Activated naive CD8-positive, alpha-beta T cell treated with anti-CD3 and anti-CD28 coated beads, Interleukin-2, amount 50 U/mL, for 24 hours (primary cell): ENCODE measurements around the gene TOX3.

Experiments used
- ATAC-seq: fragments of 150-1000 bp; cut with Tn5 transposase; one replicate; pipeline ENCODE4 v1.10.0; 2021
- DNase-seq: peaks from one replicate; pipeline ENCODE4 v3.0.0; 2021
- H3K27ac Mint-ChIP-seq: one replicate; pipeline ENCODE4 v1.8.0; 2021; ENCODE audit warnings: mild to moderate bottlenecking, mixed read lengths
- H3K27me3 Mint-ChIP-seq: one replicate; pipeline ENCODE4 v1.8.0; 2021; ENCODE audit warnings: mixed read lengths
- H3K36me3 Mint-ChIP-seq: one replicate; pipeline ENCODE4 v1.8.0; 2021; ENCODE audit warnings: low read depth, mixed read lengths
- H3K4me1 Mint-ChIP-seq: one replicate; pipeline ENCODE4 v1.8.0; 2021; ENCODE audit warnings: mixed read lengths
- H3K4me3 Mint-ChIP-seq: one replicate; pipeline ENCODE4 v1.8.0; 2021; ENCODE audit warnings: mild to moderate bottlenecking, moderate library complexity, mixed read lengths
- H3K9me3 Mint-ChIP-seq: one replicate; pipeline ENCODE4 v1.8.0; 2021; ENCODE audit warnings: mixed read lengths

The TOX3 gene

DNA sequence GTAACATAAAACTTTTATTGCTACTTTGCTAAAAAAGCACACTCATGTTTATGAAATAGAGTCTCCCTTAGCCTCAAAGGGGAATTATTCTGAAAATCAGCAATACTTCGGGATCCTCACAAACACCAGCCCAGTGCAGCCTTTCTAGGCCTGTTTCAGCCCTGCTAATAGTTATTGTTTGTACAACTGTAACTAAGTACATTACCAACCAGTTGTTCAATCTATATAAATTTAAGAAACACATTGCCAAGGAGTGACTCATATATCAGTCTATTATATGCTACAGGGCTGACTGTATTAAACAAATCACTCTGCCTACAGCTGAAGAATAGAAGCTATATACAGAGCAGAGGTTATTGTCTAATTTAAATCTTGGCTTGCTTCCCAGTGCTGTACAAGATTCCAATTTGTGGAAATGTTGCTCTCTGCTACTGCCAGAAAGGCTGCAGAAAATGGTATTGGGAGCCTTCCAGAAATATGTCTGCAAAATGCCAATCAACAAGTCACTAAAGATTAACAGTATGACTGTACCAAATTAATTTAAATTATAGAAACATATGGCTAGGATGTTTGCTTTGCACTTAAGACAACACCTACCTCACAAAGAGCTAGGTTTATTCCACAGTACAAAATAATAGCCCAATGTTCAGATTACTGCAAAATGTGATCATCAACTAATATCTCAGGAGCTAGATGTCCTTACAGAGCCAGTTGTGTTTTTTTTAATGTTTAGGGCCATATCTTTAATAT is 49.7 kb downstream of the TOX3 start:
- no peaks in the 10 kb centered on the region for H3K36me3 Mint-ChIP-seq
- H3K9me3 Mint-ChIP-seq = no peaks in the 10 kb centered on the region
- DNase-seq (no peak), ATAC-seq (no peak)
- no peaks in the 10 kb centered on the region for H3K4me1 Mint-ChIP-seq
- peaks cover 3% of the 10 kb centered on the region for H3K27me3 Mint-ChIP-seq
- no peak overlapping the region for H3K4me3 Mint-ChIP-seq
- no peak overlapping the region for H3K27ac Mint-ChIP-seq

DNA sequence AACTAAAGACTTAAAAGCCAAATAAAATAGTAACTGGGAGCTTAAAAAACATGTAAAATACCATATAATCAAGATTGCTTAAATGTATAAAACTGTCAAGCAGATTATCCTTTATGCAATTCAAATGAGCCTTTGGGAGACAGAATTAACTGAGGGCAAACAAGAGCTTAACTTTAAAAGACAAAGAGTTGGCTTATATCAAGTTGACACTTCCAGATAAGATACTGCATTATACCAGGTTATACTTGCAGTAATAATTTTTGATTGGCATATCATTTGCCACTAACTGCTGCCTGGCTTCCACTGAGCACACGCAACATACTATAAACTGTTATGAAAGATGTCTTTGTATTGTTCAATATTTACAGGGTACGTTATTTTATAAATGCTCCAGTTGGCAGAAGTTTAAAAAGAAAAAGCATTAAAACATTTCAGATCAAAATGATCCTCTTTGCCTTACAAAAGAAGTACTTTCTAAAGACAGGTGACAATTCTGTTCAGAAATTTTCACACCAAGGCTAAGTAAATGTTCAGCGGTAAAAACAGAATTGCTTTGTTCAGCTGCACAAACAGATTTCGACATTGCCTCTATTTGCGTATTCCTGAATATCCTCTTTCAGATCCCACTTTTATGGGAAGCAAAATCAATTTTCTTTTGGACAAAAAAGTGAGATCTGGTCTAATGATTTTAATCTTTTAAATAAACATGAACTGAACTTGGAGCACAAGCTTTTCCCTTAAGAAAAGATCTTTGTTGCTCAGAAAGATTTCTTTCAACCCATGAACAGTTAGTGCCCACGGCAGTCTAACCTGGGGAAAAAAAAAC is 50.7 kb downstream of the TOX3 start:
- Mint-ChIP-seq H3K9me3 (no peaks in the 10 kb centered on the region), H3K4me3 (no peak overlapping the region)

DNA sequence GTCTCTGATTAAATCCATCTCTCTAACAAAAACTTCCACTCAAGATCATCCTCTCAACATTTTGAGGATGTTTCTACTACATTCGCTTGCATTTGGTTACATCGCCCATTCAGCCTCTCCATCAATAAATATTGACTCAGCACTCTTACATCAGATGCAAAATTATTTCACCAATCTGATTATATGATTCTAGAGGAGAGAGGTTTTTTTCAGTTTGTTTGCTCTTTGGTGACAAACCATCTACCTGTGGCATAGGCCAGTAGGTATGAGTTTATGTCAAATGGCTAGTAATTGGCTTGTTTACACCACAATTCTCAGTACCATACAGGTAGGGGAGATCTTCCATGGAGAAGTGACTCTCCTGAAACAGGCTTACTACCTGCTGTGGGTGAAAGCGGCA is 52.3 kb downstream of the TOX3 start:
- no peaks in the 10 kb centered on the region for H3K4me1 Mint-ChIP-seq
- ATAC-seq (no peak), DNase-seq (no peak)
- no peak overlapping the region for H3K4me3 Mint-ChIP-seq
- peaks cover 4% of the 10 kb centered on the region for H3K9me3 Mint-ChIP-seq
- no peaks in the 10 kb centered on the region for H3K36me3 Mint-ChIP-seq
- H3K27ac Mint-ChIP-seq = no peak overlapping the region
- H3K27me3 Mint-ChIP-seq = peaks cover 3% of the 10 kb centered on the region

More for the DNA sequence above, 50.7 kb downstream of the TOX3 start:
- no peaks in the 10 kb centered on the region for H3K4me1 Mint-ChIP-seq
- H3K27ac Mint-ChIP-seq = no peak overlapping the region
- no peak for ATAC-seq
- no peak for DNase-seq
- no peaks in the 10 kb centered on the region for H3K36me3 Mint-ChIP-seq
- peaks cover 3% of the 10 kb centered on the region for H3K27me3 Mint-ChIP-seq

DNA sequence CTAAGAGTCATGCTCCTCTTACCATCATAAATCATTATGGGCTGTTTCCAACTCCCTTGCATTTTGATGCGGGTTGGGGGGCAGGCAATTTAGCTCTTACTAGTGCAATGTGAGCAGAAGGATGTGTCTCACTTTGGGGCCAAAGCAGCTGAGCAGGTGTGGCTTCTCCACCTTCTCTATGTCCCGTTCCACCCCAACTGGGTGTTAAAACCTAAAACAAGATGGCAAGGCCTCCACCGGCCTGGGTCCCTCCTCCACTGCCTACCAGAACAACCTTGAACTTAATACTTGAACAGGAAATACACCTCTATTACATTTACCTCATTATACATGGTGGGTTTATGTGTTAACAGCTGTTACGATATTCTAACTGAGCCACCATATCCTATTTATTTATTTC is 52.8 kb downstream of the TOX3 start:
- DNase-seq = no peak
- ATAC-seq = no peak
- Mint-ChIP-seq H3K4me3 (no peak overlapping the region), H3K27ac (no peak overlapping the region), H3K9me3 (peaks cover 4% of the 10 kb centered on the region), H3K4me1 (no peaks in the 10 kb centered on the region), H3K36me3 (no peaks in the 10 kb centered on the region), H3K27me3 (peaks cover 3% of the 10 kb centered on the region)

DNA sequence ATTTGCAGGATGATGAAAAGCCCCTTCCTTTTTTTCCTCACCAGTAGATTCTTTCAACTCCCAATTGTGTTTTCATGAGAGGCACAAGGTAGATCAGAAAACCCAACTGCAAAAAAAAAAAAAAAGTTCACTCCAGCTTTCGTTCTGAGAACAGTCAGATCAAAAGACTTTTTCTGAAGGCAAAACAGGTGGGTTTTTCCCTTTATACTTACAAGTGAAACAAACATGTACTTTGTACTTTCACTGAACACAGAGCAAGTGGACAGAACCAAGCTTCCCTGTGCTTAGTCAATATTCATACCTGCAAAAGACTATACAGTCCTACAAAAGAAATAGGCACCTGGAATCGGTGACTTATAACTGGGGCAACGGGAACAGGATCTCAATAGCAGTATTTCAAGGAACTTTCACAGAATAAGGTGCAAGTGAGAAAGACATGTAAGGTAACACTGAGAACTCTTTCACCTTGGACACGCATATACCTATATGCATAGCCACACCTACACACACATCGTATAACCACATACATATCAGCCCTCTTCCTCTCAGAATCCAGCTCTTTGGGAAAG is 54.1 kb downstream of the TOX3 start:
- DNase-seq = no peak
- Mint-ChIP-seq H3K4me3 (no peak overlapping the region), H3K27me3 (peaks cover 1% of the 10 kb centered on the region), H3K4me1 (no peaks in the 10 kb centered on the region), H3K27ac (no peak overlapping the region), H3K36me3 (no peaks in the 10 kb centered on the region), H3K9me3 (peaks cover 4% of the 10 kb centered on the region)
- ATAC-seq = no peak

DNA sequence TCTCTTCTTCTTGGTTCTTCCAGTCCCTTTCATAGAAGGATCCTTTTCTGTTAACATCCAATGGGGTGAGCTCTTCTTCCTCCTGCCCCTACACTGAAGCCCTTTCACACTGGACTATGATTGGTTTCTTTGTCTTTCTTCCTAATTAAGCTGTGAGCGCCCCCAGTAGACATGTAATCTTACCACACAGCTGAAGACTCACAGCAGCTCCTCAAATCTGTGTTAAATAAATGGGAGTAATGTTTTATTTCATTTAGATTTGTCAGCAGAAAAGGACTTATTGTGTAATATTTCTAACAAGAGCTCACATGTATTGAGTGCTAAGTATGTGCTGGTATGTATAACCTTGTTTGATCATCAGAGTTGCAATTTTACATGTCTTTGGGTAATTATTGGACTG is 55.7 kb downstream of the TOX3 start:
- H3K9me3 Mint-ChIP-seq = peaks cover 6% of the 10 kb centered on the region
- no peaks in the 10 kb centered on the region for H3K4me1 Mint-ChIP-seq
- DNase-seq (no peak), ATAC-seq (no peak)
- H3K27ac Mint-ChIP-seq = no peak overlapping the region
- H3K36me3 Mint-ChIP-seq = no peaks in the 10 kb centered on the region
- H3K4me3 Mint-ChIP-seq = no peak overlapping the region
- no peaks in the 10 kb centered on the region for H3K27me3 Mint-ChIP-seq

DNA sequence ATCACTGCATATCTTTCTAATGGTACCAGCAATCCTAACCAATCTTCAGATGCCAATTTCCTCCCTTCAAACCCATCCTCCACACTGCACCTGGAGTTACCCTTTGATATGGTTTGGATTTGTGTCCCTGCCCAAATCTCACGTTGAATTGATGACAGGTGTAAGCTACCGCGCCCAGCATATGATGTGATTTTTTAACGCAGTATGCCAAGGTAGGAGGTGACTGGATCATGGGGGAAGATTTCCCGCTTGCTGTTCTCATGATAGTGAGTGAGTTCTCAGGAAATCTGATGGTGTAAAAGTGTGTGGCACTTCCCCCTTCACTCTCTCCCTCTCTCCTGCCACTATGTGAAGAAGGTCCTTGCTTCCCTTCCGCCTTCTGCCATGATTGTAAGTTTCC is 57.0 kb downstream of the TOX3 start:
- no peak overlapping the region for H3K4me3 Mint-ChIP-seq
- no peak for DNase-seq
- no peak overlapping the region for H3K27ac Mint-ChIP-seq
- H3K36me3 Mint-ChIP-seq = no peaks in the 10 kb centered on the region
- ATAC-seq = no peak
- peaks cover 8% of the 10 kb centered on the region for H3K9me3 Mint-ChIP-seq
- H3K27me3 Mint-ChIP-seq = no peaks in the 10 kb centered on the region
- H3K4me1 Mint-ChIP-seq = no peaks in the 10 kb centered on the region

DNA sequence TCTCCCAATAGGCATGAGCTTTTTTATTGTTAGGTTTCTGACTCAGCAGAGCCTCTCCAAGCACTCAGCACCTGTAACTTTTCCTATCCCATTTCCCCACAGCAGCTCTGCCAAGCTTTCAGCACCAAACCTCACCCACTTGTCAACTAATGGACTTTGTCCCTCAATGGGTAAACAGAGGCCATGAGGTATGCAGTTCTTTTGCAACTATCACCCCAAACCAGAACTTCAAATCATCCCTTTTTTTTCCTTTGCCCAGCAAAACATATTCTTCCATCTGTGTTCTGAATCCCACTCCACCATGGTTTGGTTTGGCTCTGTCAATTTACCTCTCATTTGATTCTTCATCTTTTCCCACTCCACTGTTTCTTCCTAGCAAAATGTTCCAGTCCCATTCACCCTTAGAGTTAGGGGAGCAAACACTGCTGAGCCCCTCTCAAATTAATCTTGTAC is 58.1 kb downstream of the TOX3 start:
- DNase-seq (no peak), ATAC-seq (no peak)
- Mint-ChIP-seq H3K4me3 (no peak overlapping the region), H3K36me3 (no peaks in the 10 kb centered on the region), H3K4me1 (no peaks in the 10 kb centered on the region), H3K27me3 (no peaks in the 10 kb centered on the region), H3K9me3 (peaks cover 8% of the 10 kb centered on the region), H3K27ac (no peak overlapping the region)

DNA sequence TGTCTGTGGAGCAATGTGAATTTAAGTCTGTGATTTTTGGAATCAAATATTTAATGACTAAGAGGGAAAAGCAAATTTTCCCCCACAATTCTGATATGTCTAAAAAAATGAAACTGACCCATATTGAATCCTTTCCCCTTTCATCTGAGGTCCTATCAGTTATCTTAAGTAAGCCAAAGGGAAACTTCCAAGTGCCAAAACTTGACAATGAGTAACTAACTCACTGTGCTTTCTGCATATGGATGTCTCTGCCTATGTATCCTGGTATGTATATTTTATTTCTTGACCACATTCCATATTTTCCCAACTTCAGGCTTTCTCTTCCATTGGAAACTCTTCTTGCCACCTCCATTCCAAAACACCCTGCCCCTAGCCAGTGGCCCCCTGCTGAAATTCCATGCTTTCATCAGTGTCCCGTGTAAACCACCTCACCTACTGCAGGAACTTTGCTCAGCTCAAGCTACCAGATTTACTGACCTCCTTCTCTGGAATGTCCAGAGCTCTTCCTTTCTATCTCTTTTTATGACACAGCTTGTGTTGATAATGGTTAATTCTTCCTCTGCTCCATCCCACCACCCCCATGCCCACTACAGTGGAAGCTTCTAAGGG is 59.0 kb downstream of the TOX3 start:
- Mint-ChIP-seq H3K9me3 (peaks cover 8% of the 10 kb centered on the region), H3K27me3 (no peaks in the 10 kb centered on the region), H3K4me3 (no peak overlapping the region), H3K4me1 (no peaks in the 10 kb centered on the region), H3K36me3 (no peaks in the 10 kb centered on the region), H3K27ac (no peak overlapping the region)
- no peak for DNase-seq
- ATAC-seq = no peak

DNA sequence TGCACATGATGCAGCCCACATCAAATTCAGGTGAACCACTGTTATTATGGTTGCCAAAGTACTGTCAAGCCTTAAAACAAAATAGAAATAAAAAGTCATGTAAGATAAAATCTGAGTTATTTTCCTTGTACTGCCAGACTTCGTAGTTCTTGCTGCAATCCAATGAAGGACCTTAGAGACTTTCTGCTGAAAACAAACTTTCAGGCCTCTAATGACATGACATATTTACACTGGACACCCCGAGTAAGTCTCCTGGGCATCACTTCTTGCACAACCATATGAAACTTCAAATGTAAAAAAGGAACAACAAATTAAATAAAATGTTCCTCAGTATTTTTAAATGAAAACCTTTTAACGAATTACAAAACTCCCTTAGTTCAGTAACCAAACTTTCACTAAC is 66.7 kb downstream of the TOX3 start:
- no peaks in the 10 kb centered on the region for H3K36me3 Mint-ChIP-seq
- H3K27ac Mint-ChIP-seq = no peak overlapping the region
- no peaks in the 10 kb centered on the region for H3K9me3 Mint-ChIP-seq
- no peaks in the 10 kb centered on the region for H3K27me3 Mint-ChIP-seq
- ATAC-seq (no peak), DNase-seq (no peak)
- H3K4me3 Mint-ChIP-seq = no peak overlapping the region
- no peaks in the 10 kb centered on the region for H3K4me1 Mint-ChIP-seq

DNA sequence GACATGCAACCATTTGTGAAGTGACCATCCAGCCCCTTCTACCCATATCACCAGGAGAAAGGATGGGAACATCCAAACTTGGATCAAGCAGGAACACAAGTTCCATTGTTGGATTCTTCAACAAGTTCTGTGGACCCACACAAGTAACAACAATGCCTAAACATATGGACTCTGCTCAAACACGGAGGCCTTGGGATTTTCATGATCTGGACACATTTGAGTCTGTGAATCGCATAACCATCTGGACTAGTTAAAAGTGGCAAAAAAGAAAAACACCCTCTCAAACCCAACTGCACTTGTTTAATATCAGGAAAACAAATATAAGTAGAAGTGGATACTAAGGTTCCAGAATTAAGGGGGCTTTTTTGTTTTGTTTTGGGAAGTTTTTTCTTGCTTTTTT is 70.8 kb downstream of the TOX3 start:
- no peak for ATAC-seq
- no peak overlapping the region for H3K4me3 Mint-ChIP-seq
- H3K36me3 Mint-ChIP-seq = peaks cover 1% of the 10 kb centered on the region
- DNase-seq = no peak
- H3K27me3 Mint-ChIP-seq = no peaks in the 10 kb centered on the region
- no peak overlapping the region for H3K27ac Mint-ChIP-seq
- no peaks in the 10 kb centered on the region for H3K4me1 Mint-ChIP-seq
- H3K9me3 Mint-ChIP-seq = peaks cover 5% of the 10 kb centered on the region

DNA sequence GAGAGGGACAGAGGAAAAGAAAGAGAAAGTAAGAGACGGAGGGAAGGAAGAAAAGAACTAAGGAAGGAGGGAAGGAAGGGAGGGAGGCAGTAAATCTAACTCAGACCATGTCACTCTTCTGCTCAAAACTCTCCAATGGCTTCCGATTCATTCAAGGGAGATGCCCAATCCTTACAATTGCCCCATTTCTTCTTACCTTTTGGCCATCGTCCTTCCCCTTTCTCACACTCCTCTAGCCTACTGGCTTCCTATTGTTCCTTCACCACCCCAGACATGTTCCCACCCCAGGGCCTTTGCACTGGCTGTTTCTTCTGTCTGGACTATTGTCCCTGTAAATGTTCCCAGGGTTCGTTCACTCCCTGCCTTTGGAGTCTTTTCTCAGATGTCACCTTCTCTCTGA is 72.3 kb downstream of the TOX3 start:
- no peaks in the 10 kb centered on the region for H3K4me1 Mint-ChIP-seq
- H3K27me3 Mint-ChIP-seq = no peaks in the 10 kb centered on the region
- peaks cover 1% of the 10 kb centered on the region for H3K36me3 Mint-ChIP-seq
- peaks cover 5% of the 10 kb centered on the region for H3K9me3 Mint-ChIP-seq
- ATAC-seq (no peak), DNase-seq (no peak)
- no peak overlapping the region for H3K4me3 Mint-ChIP-seq
- H3K27ac Mint-ChIP-seq = no peak overlapping the region

DNA sequence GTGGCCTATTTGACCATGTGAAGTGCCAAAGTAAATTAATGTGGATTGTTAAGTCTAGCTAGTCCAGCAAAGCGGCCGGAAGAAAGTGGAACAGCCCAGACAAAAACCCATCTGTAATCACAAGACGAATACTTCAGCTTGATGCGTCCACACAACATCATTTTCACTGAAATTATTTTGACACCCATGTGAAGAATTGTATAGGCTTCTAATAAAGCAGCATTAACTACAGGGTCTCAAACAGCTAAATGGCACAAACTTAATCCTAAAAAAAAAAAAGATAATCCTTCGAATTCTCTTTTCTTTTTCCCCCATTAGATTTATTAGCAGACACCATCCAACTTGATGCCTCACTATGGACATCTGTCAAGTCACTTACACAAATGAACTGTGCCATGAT is 73.8 kb downstream of the TOX3 start:
- ATAC-seq (no peak), DNase-seq (no peak)
- H3K27me3 Mint-ChIP-seq = no peaks in the 10 kb centered on the region
- H3K36me3 Mint-ChIP-seq = peaks cover 1% of the 10 kb centered on the region
- H3K4me1 Mint-ChIP-seq = no peaks in the 10 kb centered on the region
- no peak overlapping the region for H3K27ac Mint-ChIP-seq
- H3K4me3 Mint-ChIP-seq = no peak overlapping the region
- H3K9me3 Mint-ChIP-seq = peaks cover 5% of the 10 kb centered on the region

DNA sequence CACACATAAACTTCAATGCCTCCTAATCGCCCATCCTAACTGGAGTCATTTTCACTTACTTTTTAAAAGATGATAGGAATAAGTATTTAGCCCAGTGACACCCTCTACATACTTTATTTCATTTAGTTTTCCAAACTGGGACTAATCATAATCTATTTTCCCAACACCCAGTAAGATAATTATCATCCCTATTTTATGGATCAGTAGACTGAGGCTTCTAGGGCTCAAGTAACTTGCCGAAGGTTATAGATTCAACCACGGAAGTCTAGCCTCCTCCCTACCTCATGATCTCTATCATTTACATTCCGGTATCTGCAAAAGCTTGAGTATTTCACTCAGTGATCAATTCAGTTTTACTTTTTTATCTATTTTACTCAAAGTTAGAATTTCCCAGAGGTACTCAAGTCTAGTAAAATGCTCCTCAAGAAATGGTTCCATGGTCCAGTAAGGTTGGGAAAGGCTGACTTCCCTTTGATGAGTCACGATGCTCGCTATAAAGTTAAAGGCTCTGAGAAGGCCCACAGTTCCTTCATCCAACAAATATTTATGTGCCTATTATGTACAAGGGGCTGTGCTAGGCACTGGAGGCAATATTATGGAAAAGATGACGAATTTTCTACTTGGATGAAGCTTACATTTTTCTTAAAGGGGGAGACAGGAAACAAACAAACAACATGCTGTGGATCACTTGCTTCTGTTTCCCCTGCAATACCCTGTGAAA is 75.1 kb downstream of the TOX3 start:
- H3K36me3 Mint-ChIP-seq = peaks cover 1% of the 10 kb centered on the region
- no peaks in the 10 kb centered on the region for H3K4me1 Mint-ChIP-seq

More for the DNA sequence above, 75.1 kb downstream of the TOX3 start:
- Mint-ChIP-seq H3K4me3 (no peak overlapping the region), H3K27ac (no peak overlapping the region), H3K9me3 (peaks cover 5% of the 10 kb centered on the region), H3K27me3 (no peaks in the 10 kb centered on the region)
- DNase-seq = no peak
- ATAC-seq = no peak
